ENCODE measurements around the gene MRAP. TPM values are rescaled to one million over a fixed set of nuclear protein-coding genes. Genes with fewer than 3 reads are reported as not detected.

MRAP gene
- total RNA-seq, 1 experiment from 2014 or later, result not detected

DNA sequence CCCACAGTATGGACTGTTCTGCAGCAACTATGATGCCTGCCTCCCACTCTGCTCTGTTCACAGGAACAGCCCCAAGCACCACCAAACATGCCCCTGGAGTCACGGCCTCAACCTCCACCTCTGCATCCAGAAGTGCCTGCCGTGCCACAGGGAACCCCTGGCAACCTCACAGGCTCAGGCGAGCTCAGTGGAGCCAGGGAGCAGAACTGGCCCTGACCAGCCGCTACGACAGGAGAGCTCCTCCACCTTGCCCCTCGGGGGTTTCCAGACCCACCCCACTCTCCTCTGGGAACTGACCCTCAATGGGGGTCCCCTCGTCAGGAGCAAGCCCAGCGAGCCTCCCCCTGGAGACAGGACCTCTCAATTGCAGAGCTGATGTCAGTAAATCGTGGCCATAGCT lies 13.0 kb downstream of the MRAP start:
- POLR2A ChIA-PET (ENCODE audit: unreplicated experiment), result no interaction called here

DNA sequence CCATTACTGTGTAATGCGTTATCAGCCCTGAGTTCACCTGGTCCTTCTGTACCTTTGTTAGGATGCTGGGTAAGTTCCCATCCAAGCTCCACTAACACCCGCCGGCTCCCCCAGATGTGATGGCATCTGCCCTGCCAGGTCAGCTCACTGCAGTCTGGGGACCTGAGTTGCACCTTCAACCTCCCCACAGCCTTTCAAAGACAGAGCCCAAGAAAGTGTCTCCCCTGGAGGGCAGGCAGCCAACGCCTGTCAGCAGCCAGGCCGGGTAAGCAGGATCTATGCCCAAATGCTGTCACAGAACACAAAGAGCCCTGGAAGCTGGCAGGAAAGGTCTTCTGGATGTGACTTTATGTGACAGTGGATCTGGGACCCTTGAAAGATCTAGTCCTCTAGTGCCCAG lies 13.7 kb downstream of the MRAP start:
- no peaks in the 10 kb centered on the region for H3F3A ChIP-seq (ENCODE audit: insufficient read depth, low read depth)
- no peaks in the 10 kb centered on the region for H3K79me2 ChIP-seq (ENCODE audit: low read depth)
- no peak overlapping the region for H3K4me2 ChIP-seq
- H3K4me3 ChIP-seq, result no peak overlapping the region
- no peak for TF ChIP-seq EZH2 (IDR thresholded peaks at IDR 0.05; ENCODE audit: low read depth)
- TF ChIP-seq, protein P1, sequence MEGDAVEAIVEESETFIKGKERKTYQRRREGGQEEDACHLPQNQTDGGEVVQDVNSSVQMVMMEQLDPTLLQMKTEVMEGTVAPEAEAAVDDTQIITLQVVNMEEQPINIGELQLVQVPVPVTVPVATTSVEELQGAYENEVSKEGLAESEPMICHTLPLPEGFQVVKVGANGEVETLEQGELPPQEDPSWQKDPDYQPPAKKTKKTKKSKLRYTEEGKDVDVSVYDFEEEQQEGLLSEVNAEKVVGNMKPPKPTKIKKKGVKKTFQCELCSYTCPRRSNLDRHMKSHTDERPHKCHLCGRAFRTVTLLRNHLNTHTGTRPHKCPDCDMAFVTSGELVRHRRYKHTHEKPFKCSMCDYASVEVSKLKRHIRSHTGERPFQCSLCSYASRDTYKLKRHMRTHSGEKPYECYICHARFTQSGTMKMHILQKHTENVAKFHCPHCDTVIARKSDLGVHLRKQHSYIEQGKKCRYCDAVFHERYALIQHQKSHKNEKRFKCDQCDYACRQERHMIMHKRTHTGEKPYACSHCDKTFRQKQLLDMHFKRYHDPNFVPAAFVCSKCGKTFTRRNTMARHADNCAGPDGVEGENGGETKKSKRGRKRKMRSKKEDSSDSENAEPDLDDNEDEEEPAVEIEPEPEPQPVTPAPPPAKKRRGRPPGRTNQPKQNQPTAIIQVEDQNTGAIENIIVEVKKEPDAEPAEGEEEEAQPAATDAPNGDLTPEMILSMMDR (conservative IDR thresholded peaks at IDR 0.05), result no peak
- H2AFZ ChIP-seq, result no peak overlapping the region
- ChIA-PET POLR2A (ENCODE audit: unreplicated experiment) (no interaction called here), CTCF (no interaction called here)
- H4K20me1 ChIP-seq (ENCODE audit: insufficient read depth), result no peaks in the 10 kb centered on the region
- no peaks in the 10 kb centered on the region for H3K4me1 ChIP-seq (replicated peaks; ENCODE audit: insufficient read depth)
- no peak for DNase-seq
- no peaks in the 10 kb centered on the region for H3K9me3 ChIP-seq (ENCODE audit: insufficient read depth, low read depth)
- no peak overlapping the region for H3K27ac ChIP-seq
- H3K36me3 ChIP-seq (ENCODE audit: low read depth), result no peaks in the 10 kb centered on the region
- BruUV-seq (replicated peaks), result no TSS peak
- H3K9me2 ChIP-seq (ENCODE audit: insufficient read depth), result no peaks in the 10 kb centered on the region
- no peaks in the 10 kb centered on the region for H3K27me3 ChIP-seq (ENCODE audit: insufficient read depth, low read depth)
- intact Hi-C loops (cut with micrococcal nuclease; ENCODE audit: unreplicated experiment), result no loop called here

More for the DNA sequence above, 13.0 kb downstream of the MRAP start:
- no peak for DNase-seq
- Histone ChIP-seq H3K4me1 (replicated peaks; ENCODE audit: insufficient read depth) (no peaks in the 10 kb centered on the region), H2AFZ (no peak overlapping the region), H3K36me3 (ENCODE audit: low read depth) (no peaks in the 10 kb centered on the region), H3K9me3 (ENCODE audit: insufficient read depth, low read depth) (no peaks in the 10 kb centered on the region), H3K27me3 (ENCODE audit: insufficient read depth, low read depth) (no peaks in the 10 kb centered on the region), H3K4me2 (no peak overlapping the region), H3K4me3 (no peak overlapping the region), H3F3A (ENCODE audit: insufficient read depth, low read depth) (no peaks in the 10 kb centered on the region), H3K79me2 (ENCODE audit: low read depth) (no peaks in the 10 kb centered on the region), H3K27ac (no peak overlapping the region), H4K20me1 (ENCODE audit: insufficient read depth) (no peaks in the 10 kb centered on the region), H3K9me2 (ENCODE audit: insufficient read depth) (no peaks in the 10 kb centered on the region)
- CTCF ChIA-PET, result no interaction called here
- intact Hi-C loops (cut with micrococcal nuclease; ENCODE audit: unreplicated experiment), result no loop called here
- no TSS peak for BruUV-seq (replicated peaks)
- no peak for TF ChIP-seq EZH2 (IDR thresholded peaks at IDR 0.05; ENCODE audit: low read depth)
- TF ChIP-seq, protein P1 (conservative IDR thresholded peaks at IDR 0.05), result no peak

DNA sequence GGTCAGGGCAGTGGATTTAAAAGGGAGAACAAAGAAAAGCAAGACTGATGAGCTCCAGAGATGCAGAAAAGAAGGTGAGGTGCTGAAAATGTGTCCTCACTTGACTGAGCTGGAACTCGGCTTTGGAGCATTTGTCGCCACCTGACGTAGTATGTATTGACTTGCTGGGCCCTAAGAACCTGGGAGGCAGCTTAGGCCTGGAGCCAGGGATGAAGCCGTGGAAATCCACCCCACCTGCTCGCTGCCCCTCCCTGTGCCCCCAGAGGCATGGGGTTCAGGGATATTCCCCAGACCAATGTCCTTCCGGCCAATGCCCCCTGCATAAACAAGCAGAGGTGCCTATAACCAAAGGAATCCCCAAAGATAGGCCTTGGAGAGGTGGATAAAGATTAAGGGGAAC lies 14.3 kb downstream of the MRAP start:
- H3K4me2 ChIP-seq, result no peak overlapping the region
- BruUV-seq (replicated peaks), result no TSS peak
- TF ChIP-seq, protein P1 (conservative IDR thresholded peaks at IDR 0.05), result no peak
- TF ChIP-seq EZH2 (IDR thresholded peaks at IDR 0.05; ENCODE audit: low read depth), result no peak
- H3F3A ChIP-seq (ENCODE audit: insufficient read depth, low read depth), result no peaks in the 10 kb centered on the region
- no peaks in the 10 kb centered on the region for H3K9me3 ChIP-seq (ENCODE audit: insufficient read depth, low read depth)
- H3K4me3 ChIP-seq, result no peak overlapping the region
- H4K20me1 ChIP-seq (ENCODE audit: insufficient read depth), result no peaks in the 10 kb centered on the region
- no peak overlapping the region for H2AFZ ChIP-seq
- DNase-seq, result no peak
- H3K36me3 ChIP-seq (ENCODE audit: low read depth), result no peaks in the 10 kb centered on the region
- H3K9me2 ChIP-seq (ENCODE audit: insufficient read depth), result no peaks in the 10 kb centered on the region
- H3K79me2 ChIP-seq (ENCODE audit: low read depth), result no peaks in the 10 kb centered on the region
- no peaks in the 10 kb centered on the region for H3K4me1 ChIP-seq (replicated peaks; ENCODE audit: insufficient read depth)
- H3K27me3 ChIP-seq (ENCODE audit: insufficient read depth, low read depth), result no peaks in the 10 kb centered on the region
- intact Hi-C loops (cut with micrococcal nuclease; ENCODE audit: unreplicated experiment), result no loop called here
- ChIA-PET CTCF (no interaction called here), POLR2A (ENCODE audit: unreplicated experiment) (no interaction called here)
- no peak overlapping the region for H3K27ac ChIP-seq

Data from PC-9 (cell line).